ENCODE results near the gene IQCN. TPM values are rescaled to one million over a fixed set of nuclear protein-coding genes. Genes with fewer than 3 reads are reported as not detected.

IQCN gene
- total and polyA plus RNA-seq, 2 donors (not counting 1 experiment from before 2014, with no cell fraction given): 0.79 to 0.83 TPM

DNA sequence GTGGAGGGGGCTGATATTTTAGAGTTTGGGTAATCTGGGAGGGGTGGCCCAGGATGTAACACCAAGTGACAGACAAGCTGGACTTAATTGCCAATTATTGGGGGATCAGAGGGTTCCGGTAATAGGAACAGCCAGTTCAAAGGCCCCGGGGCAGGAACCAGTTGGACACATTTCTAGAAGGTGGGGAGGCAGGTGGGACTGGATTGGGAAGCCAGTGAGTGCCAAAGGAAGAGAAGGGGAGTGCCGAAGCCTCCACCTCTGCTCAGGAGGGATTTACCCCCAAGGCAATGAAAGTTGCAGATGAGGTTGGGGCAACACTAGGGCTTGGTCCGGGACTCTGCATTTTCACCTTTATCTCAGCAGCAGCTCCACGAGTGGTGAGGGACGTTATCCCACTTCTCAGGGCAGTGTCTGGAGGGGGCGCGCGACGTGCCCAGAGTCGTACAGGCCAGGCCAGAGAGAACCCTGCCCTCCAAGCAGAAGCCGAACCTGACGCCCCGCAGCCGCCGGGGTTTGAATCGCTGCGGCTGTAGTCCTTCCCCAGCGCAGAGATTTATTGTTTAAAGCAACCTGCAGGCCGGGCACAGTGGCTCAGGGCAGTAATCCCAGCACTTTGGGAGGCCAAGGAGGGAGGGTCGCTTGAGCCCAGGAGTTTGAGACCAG, 12.9 kb upstream of the IQCN start:
- peaks cover 16% of the 10 kb centered on the region for H3K4me1 ChIP-seq (ENCODE audit: control insufficient read depth, extremely low read depth, insufficient read depth, low read length)
- H3K27me3 ChIP-seq (ENCODE audit: control insufficient read depth, insufficient read depth, low read length): no peaks in the 10 kb centered on the region
- no peaks in the 10 kb centered on the region for H3K9me3 ChIP-seq (ENCODE audit: control insufficient read depth, insufficient read depth, low read depth, low read length)
- H4K20me1 ChIP-seq (ENCODE audit: control insufficient read depth, extremely low read depth, insufficient read depth, low read length): no peaks in the 10 kb centered on the region
- H3K4me2 ChIP-seq (ENCODE audit: extremely low read depth, insufficient read depth, low read length): no peak overlapping the region
- no peaks in the 10 kb centered on the region for H3K79me2 ChIP-seq (ENCODE audit: control insufficient read depth, insufficient read depth, low read length)
- peak overlapping the region; percentile 56 for H3K27ac ChIP-seq (ENCODE audit: insufficient read depth, low read length)
- no peak for DNase-seq (ENCODE audit: low read depth in 2 of 2)
- H2AFZ ChIP-seq (ENCODE audit: low read length): no peak overlapping the region
- no peaks in the 10 kb centered on the region for H3K36me3 ChIP-seq (ENCODE audit: control insufficient read depth, insufficient read depth, low read length)
- no peak overlapping the region for H3K4me3 ChIP-seq (replicated peaks in 1 of 4; ENCODE audit: control extremely low read depth in 1 of 4, insufficient read depth in 1 of 4, low read depth in 3 of 4, low read length in 4 of 4)
- TF ChIP-seq, protein P1, sequence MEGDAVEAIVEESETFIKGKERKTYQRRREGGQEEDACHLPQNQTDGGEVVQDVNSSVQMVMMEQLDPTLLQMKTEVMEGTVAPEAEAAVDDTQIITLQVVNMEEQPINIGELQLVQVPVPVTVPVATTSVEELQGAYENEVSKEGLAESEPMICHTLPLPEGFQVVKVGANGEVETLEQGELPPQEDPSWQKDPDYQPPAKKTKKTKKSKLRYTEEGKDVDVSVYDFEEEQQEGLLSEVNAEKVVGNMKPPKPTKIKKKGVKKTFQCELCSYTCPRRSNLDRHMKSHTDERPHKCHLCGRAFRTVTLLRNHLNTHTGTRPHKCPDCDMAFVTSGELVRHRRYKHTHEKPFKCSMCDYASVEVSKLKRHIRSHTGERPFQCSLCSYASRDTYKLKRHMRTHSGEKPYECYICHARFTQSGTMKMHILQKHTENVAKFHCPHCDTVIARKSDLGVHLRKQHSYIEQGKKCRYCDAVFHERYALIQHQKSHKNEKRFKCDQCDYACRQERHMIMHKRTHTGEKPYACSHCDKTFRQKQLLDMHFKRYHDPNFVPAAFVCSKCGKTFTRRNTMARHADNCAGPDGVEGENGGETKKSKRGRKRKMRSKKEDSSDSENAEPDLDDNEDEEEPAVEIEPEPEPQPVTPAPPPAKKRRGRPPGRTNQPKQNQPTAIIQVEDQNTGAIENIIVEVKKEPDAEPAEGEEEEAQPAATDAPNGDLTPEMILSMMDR (conservative IDR thresholded peaks at IDR 0.05 in 1 of 2, IDR thresholded peaks at IDR 0.05 in 1 of 2; ENCODE audit: low read depth in 1 of 2, low read length in 2 of 2): no peak
- no peak overlapping the region for H3K9ac ChIP-seq (ENCODE audit: insufficient read depth, low read length)

DNA sequence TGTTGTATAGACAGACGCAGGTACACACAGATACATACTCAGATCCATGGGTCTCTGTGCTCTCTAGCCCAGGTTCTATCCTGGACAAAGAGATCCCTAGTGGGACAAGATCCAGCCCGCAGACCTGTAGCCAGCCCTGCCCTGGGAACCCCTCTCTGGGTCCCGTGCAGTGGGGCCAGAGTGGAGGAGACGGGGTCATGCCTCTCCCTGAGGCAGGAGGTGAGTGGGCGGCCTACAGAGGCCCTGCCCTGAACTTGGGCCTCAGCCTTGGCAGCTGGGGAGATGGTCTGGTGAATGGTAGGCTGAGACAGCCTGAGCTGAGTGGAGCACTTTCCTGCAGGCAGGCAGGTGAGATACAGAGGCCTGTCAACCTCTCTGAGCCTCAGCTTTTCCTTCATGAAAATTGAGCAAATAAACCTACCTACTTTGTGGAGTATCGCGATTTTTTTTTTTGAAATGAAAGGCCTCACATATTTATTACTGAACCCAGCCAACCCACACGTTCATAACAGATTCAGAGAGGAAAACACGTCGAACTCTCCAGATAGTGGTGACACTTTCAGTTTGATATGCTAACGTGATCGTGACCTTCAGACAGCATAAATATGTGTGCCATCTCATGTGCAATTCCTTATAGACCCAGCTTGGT, 10.6 kb upstream of the IQCN start:
- no peak overlapping the region for H3K4me2 ChIP-seq (ENCODE audit: extremely low read depth, insufficient read depth, low read length)
- no peak overlapping the region for H3K9ac ChIP-seq (ENCODE audit: insufficient read depth, low read length)
- TF ChIP-seq, protein P1 (conservative IDR thresholded peaks at IDR 0.05 in 1 of 2, IDR thresholded peaks at IDR 0.05 in 1 of 2; ENCODE audit: low read depth in 1 of 2, low read length in 2 of 2): no peak
- H2AFZ ChIP-seq (ENCODE audit: low read length): no peak overlapping the region
- H3K4me1 ChIP-seq (ENCODE audit: control insufficient read depth, extremely low read depth, insufficient read depth, low read length): peaks cover 14% of the 10 kb centered on the region
- peaks cover 12% of the 10 kb centered on the region for H3K79me2 ChIP-seq (ENCODE audit: control insufficient read depth, insufficient read depth, low read length)
- no peaks in the 10 kb centered on the region for H3K36me3 ChIP-seq (ENCODE audit: control insufficient read depth, insufficient read depth, low read length)
- no peak overlapping the region for H3K4me3 ChIP-seq (replicated peaks in 1 of 4; ENCODE audit: control extremely low read depth in 1 of 4, insufficient read depth in 1 of 4, low read depth in 3 of 4, low read length in 4 of 4)
- no peaks in the 10 kb centered on the region for H3K9me3 ChIP-seq (ENCODE audit: control insufficient read depth, insufficient read depth, low read depth, low read length)
- no peaks in the 10 kb centered on the region for H4K20me1 ChIP-seq (ENCODE audit: control insufficient read depth, extremely low read depth, insufficient read depth, low read length)
- no peak overlapping the region for H3K27ac ChIP-seq (ENCODE audit: insufficient read depth, low read length)
- no peaks in the 10 kb centered on the region for H3K27me3 ChIP-seq (ENCODE audit: control insufficient read depth, insufficient read depth, low read length)
- DNase-seq (ENCODE audit: low read depth in 2 of 2): no peak

DNA sequence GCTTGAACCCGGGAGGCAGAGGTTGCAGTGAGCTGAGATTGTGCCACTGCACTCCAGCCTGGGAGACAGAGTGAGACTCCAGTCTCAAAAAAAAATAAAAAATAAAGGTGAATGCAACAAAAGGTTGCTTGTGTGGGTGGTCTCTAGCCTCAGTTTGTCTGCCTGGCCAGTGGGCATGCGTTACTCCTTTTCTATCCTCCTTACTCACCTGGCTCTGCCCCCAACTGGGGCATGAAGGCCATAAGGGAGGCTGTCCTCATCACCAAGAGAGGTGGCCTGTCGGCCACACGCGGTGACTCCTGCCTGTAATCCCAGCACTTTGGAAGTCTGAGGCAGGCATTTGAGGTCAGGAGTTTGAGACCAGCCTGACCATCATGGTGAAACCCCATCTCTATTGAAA, 9.1 kb upstream of the IQCN start:
- H3K27ac ChIP-seq (ENCODE audit: insufficient read depth, low read length): peak overlapping the region; percentile 16
- H2AFZ ChIP-seq (ENCODE audit: low read length): no peak overlapping the region
- no peaks in the 10 kb centered on the region for H3K9me3 ChIP-seq (ENCODE audit: control insufficient read depth, insufficient read depth, low read depth, low read length)
- no peaks in the 10 kb centered on the region for H4K20me1 ChIP-seq (ENCODE audit: control insufficient read depth, extremely low read depth, insufficient read depth, low read length)
- peaks cover 19% of the 10 kb centered on the region for H3K4me1 ChIP-seq (ENCODE audit: control insufficient read depth, extremely low read depth, insufficient read depth, low read length)
- H3K79me2 ChIP-seq (ENCODE audit: control insufficient read depth, insufficient read depth, low read length): peaks cover 27% of the 10 kb centered on the region
- no peak for DNase-seq (ENCODE audit: low read depth in 2 of 2)
- no peaks in the 10 kb centered on the region for H3K27me3 ChIP-seq (ENCODE audit: control insufficient read depth, insufficient read depth, low read length)
- H3K36me3 ChIP-seq (ENCODE audit: control insufficient read depth, insufficient read depth, low read length): peaks cover 7% of the 10 kb centered on the region
- H3K9ac ChIP-seq (ENCODE audit: insufficient read depth, low read length): no peak overlapping the region
- no peak overlapping the region for H3K4me2 ChIP-seq (ENCODE audit: extremely low read depth, insufficient read depth, low read length)
- no peak for TF ChIP-seq EZH2 (IDR thresholded peaks at IDR 0.05; ENCODE audit: low read length, missing control alignments)
- TF ChIP-seq, protein P1 (conservative IDR thresholded peaks at IDR 0.05 in 1 of 2, IDR thresholded peaks at IDR 0.05 in 1 of 2; ENCODE audit: low read depth in 1 of 2, low read length in 2 of 2): no peak
- H3K4me3 ChIP-seq (replicated peaks in 1 of 4; ENCODE audit: control extremely low read depth in 1 of 4, insufficient read depth in 1 of 4, low read depth in 3 of 4, low read length in 4 of 4): no peak overlapping the region
